Femur (tissue), 1 donor: ENCODE measurements around the gene CCNY.
"Not testable (repeated sequence)": the region's sequence is repeated elsewhere in the genome, so short reads cannot be mapped to it uniquely, and the experiment has no call there.

Source experiments
- DNase-seq: peaks from one replicate; pipeline ENCODE4 v3.0.0-alpha.2; 2017

CCNY gene

GRCh38 chr10:35493196-35494118 is 157.1 kb downstream of the CCNY start:
- DNase-seq: no peak

GRCh38 chr10:35495521-35496119 is 159.3 kb downstream of the CCNY start:
- DNase-seq: no peak

GRCh38 chr10:35497909-35498308 is 161.6 kb downstream of the CCNY start:
- DNase-seq: no peak

- DNase-seq: no peak
Observed at GRCh38 chr10:35498693-35499092, 162.4 kb downstream of the CCNY start.

GRCh38 chr10:35501923-35502322 is 165.6 kb downstream of the CCNY start:
- no peak for DNase-seq

- DNase-seq: no peak
Observed at GRCh38 chr10:35502692-35503091, 166.4 kb downstream of the CCNY start.

- no peak for DNase-seq
Observed at GRCh38 chr10:35503578-35503977, 167.3 kb downstream of the CCNY start.

GRCh38 chr10:35504132-35504531 is 167.8 kb downstream of the CCNY start:
- no peak for DNase-seq

GRCh38 chr10:35505241-35505873 is 169.0 kb downstream of the CCNY start:
- no peak for DNase-seq

GRCh38 chr10:35506741-35507140 is 170.4 kb downstream of the CCNY start:
- no peak for DNase-seq

- DNase-seq: no peak
Observed at GRCh38 chr10:35507519-35508109, 171.3 kb downstream of the CCNY start.

GRCh38 chr10:35508647-35509046 is 172.3 kb downstream of the CCNY start:
- no peak for DNase-seq

GRCh38 chr10:35510891-35511290 is 174.6 kb downstream of the CCNY start:
- no peak for DNase-seq

GRCh38 chr10:35511647-35512046 is 175.3 kb downstream of the CCNY start:
- DNase-seq: no peak

- no peak for DNase-seq
Observed at GRCh38 chr10:35516102-35516670, 179.9 kb downstream of the CCNY start.

- no peak for DNase-seq
Observed at GRCh38 chr10:35517431-35518181, 181.3 kb downstream of the CCNY start.

- DNase-seq: not testable (repeated sequence)
Observed at GRCh38 chr10:35518187-35518586, 181.9 kb downstream of the CCNY start.

GRCh38 chr10:35520996-35521395 is 184.7 kb downstream of the CCNY start:
- DNase-seq: no peak

- DNase-seq: no peak
Observed at GRCh38 chr10:35523670-35524225, 187.4 kb downstream of the CCNY start.

GRCh38 chr10:35526746-35527145 is 190.4 kb downstream of the CCNY start:
- DNase-seq: no peak

GRCh38 chr10:35532141-35532540 is 195.8 kb downstream of the CCNY start:
- no peak for DNase-seq

GRCh38 chr10:35533565-35533964 is 197.3 kb downstream of the CCNY start:
- no peak for DNase-seq
